Testis (tissue), 3 donors: ENCODE data around the gene PHACTR4. TPM values are rescaled to one million over a fixed set of nuclear protein-coding genes. Genes with fewer than 3 reads are reported as not detected.
"Not testable (repeated sequence)": the region's sequence is repeated elsewhere in the genome, so short reads cannot be mapped to it uniquely, and the experiment has no call there.

Experiments
- DNase-seq: peaks from one replicate; pipeline ENCODE4 v3.0.0-alpha.2; 2019
- H3K27ac ChIP-seq, 2 donors: fragments of 200-600 bp; sonication (generic); one replicate each; pipeline ENCODE4 v1.5.1; 2019
- H3K27me3 ChIP-seq: fragments of 200-600 bp; sonication (generic); one replicate; pipeline ENCODE4 v1.5.1; 2019
- H3K36me3 ChIP-seq: fragments of 200-600 bp; sonication (generic); one replicate; pipeline ENCODE4 v1.5.1; 2017; ENCODE audit warnings: low read depth; ENCODE audit errors: missing control alignments
- H3K4me1 ChIP-seq: fragments of 200-600 bp; sonication (generic); one replicate; pipeline ENCODE4 v1.5.1; 2019
- H3K4me3 ChIP-seq, 2 donors: fragments of 200-600 bp; sonication (generic); one replicate each; pipeline ENCODE4 v1.5.1; 2017 to 2019
- H3K9me3 ChIP-seq: fragments of 200-600 bp; sonication (generic); one replicate; pipeline ENCODE4 v1.5.1; 2017
- POLR2A ChIP-seq: fragments of 450-650 bp; IDR thresholded peaks from one replicate; pipeline ENCODE4 v1.6.1; 2017; ENCODE audit warnings: antibody characterized with exemption, mild to moderate bottlenecking, moderate library complexity
- WGBS, 2 donors: methylation state at CpG; one replicate each; pipeline ENCODE4 v1.1.5; 2018; 5-methylcytosine and 5-hydroxymethylcytosine counted together
- intact Hi-C: fragments of 100-400 bp; cut with DNase I; formaldehyde crosslinking; loops from one replicate; pipeline ENCODE4 v1.15.1; 2023; ENCODE audit warnings: low total_unique reads
- polyA plus RNA-seq: library from polyadenylated mRNA; stranded (reverse); fragments of 350-450 nt; fragmentation: Illumina TruSeq; extraction: RNeasy Lipid Tissue Mini Kit (QIAGEN cat#74804); gene quantifications from one replicate; pipeline ENCODE4 v1.2.3, GENCODE V29; 2014; ENCODE audit warnings: low read depth, low replicate concordance; ENCODE audit not compliant: insufficient read depth
- total RNA-seq, 2 donors: library from RNA; depleted of rRNA; stranded (reverse); fragments of >200 nt; gene quantifications; one replicate each; pipeline ENCODE4 v1.2.3, GENCODE V29; 2016
- TF ChIP-seq, protein P1 (sequence below), 3 experiments: fragments of 450-650 bp in 2 of 3; fragments of 200-600 bp in 1 of 3; sonication (generic) in 1 of 3; IDR thresholded peaks; one replicate each; pipeline ENCODE4 v1.5.1; 2016 to 2019; ENCODE audit warnings: antibody characterized with exemption in 3 of 3, mild to moderate bottlenecking in 2 of 3, moderate library complexity in 1 of 3

The PHACTR4 gene
- total and polyA plus RNA-seq, 3 donors from 2014 or later = 33.1 to 51.8 (median 40.9) TPM

DNA sequence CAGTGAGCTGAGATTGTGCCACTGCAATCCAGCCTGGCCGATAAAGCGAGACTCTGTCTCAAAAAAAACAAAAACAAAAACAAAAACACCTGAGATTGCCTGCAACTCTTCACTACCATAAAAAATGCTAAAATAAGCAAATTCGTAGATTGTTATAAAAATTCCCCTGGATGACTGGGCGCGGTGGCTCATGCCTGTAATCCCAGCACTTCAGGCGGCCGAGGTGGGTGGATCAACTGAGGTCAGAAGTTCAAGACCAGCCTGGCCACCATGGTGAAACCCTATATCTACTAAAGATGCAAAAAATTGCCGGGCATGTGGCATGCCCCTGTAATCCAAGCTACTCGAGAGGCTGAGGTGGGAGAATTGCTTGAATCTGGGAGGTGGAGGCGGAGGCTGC lies 30.0 kb upstream of the PHACTR4 start:
- Histone ChIP-seq H3K27ac (no peak overlapping the region), H3K36me3 (no peaks in the 10 kb centered on the region), H3K27me3 (no peaks in the 10 kb centered on the region), H3K4me3 (no peak overlapping the region), H3K4me1 (no peaks in the 10 kb centered on the region), H3K9me3 (no peaks in the 10 kb centered on the region)
- WGBS, 2 donors = 82 to 90% methylated on average over 10 of the region's 10 CpGs
- TF ChIP-seq POLR2A = no peak
- TF ChIP-seq, protein P1, sequence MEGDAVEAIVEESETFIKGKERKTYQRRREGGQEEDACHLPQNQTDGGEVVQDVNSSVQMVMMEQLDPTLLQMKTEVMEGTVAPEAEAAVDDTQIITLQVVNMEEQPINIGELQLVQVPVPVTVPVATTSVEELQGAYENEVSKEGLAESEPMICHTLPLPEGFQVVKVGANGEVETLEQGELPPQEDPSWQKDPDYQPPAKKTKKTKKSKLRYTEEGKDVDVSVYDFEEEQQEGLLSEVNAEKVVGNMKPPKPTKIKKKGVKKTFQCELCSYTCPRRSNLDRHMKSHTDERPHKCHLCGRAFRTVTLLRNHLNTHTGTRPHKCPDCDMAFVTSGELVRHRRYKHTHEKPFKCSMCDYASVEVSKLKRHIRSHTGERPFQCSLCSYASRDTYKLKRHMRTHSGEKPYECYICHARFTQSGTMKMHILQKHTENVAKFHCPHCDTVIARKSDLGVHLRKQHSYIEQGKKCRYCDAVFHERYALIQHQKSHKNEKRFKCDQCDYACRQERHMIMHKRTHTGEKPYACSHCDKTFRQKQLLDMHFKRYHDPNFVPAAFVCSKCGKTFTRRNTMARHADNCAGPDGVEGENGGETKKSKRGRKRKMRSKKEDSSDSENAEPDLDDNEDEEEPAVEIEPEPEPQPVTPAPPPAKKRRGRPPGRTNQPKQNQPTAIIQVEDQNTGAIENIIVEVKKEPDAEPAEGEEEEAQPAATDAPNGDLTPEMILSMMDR (IDR thresholded peaks at IDR 0.05) = no peak
- intact Hi-C loops = no loop called here
- DNase-seq = no peak

DNA sequence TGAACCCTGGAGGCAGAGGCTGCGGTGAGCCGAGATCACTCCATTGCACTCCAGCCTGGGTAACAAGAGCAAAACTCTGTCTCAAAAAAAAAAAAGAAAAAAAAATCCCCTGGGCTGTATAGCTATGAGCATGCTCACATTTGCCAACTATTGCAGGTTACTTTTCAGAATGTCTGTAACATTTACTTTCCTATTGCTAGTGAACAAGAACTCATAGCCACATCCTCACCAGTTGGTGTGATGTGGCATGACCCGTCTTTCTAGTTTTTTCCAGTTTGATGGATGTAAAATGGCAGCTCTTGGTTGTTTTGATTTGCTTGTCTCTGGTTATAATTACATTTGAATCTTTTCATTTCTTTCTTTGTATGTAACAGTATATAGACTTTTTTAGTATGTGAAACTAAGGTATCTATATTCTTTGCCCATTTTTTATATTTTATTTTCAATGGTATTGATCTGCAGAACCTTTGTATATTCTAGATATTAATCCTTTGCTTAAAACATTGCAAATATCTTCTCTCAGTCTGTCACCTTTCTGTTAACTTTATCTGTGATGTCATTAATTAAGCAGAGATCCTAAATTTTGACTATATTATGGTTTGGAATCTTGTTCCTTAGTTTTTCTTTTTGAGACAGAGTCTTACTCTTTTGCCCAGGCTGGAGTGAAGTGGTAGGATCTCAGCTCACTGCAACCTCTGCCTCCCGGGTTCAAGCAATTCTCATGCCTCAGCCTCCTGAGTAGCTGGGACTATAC lies 29.1 kb upstream of the PHACTR4 start:
- DNase-seq = no peak
- TF ChIP-seq, protein P1 (IDR thresholded peaks at IDR 0.05) = no peak
- TF ChIP-seq POLR2A = no peak
- no peaks in the 10 kb centered on the region for H3K36me3 ChIP-seq
- no peaks in the 10 kb centered on the region for H3K4me1 ChIP-seq
- 95 to 99% methylated on average over 4 of the region's 4 CpGs for WGBS, 2 donors
- no peaks in the 10 kb centered on the region for H3K9me3 ChIP-seq
- H3K27me3 ChIP-seq = no peaks in the 10 kb centered on the region
- no peak overlapping the region for H3K4me3 ChIP-seq
- intact Hi-C loops = no loop called here
- no peak overlapping the region for H3K27ac ChIP-seq

DNA sequence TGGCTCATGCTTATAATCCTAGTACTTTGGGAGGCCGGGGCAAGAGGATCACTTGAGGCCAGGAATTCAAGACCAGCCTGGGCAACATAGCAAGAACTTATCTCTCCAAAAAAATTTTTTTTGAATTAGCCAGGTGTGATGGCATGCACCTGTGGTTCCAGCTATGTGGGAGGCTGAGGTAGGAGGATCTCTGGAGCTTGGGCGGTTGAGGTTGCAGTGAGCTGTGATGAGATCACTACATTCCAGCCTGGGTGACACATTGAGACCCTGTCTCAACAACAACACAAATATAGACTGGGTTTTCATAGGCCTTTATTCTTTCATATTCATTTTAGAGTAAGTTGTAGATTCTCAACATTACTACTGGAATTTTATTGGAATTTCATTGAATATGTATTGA lies 27.9 kb upstream of the PHACTR4 start:
- WGBS, 2 donors = 83 to 91% methylated on average over 2 of the region's 2 CpGs
- Histone ChIP-seq H3K27me3 (no peaks in the 10 kb centered on the region), H3K27ac (no peak overlapping the region), H3K4me3 (no peak overlapping the region), H3K4me1 (no peaks in the 10 kb centered on the region), H3K36me3 (no peaks in the 10 kb centered on the region), H3K9me3 (no peaks in the 10 kb centered on the region)
- intact Hi-C loops = no loop called here
- no peak for DNase-seq
- TF ChIP-seq, protein P1 (IDR thresholded peaks at IDR 0.05) = no peak
- TF ChIP-seq POLR2A = no peak

DNA sequence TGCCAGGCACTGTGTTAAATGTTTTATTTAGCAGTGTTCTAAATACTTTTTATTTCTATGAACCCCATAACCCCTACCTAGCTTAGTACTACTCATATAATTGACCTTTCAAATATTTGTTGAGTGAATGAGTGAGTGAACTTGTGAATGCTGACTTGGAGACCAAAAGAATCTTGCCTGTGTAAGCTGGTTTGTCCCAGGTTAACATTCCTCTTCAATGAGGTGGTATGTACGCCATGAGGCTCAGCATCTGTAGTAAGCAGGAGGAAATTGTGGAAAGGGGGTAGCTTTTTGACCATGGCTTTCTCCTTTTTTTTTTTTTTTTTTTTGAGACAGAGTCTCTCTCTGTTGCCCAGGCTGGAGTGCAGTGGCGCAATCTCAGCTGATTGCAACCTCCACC lies 26.1 kb upstream of the PHACTR4 start:
- TF ChIP-seq, protein P1 (IDR thresholded peaks at IDR 0.05) = no peak
- no peak for TF ChIP-seq POLR2A
- no peak for DNase-seq
- H3K4me1 ChIP-seq = no peaks in the 10 kb centered on the region
- intact Hi-C loops = no loop called here
- no peaks in the 10 kb centered on the region for H3K36me3 ChIP-seq
- 97% methylated on average over 2 of the region's 2 CpGs for WGBS, 2 donors
- H3K4me3 ChIP-seq = no peak overlapping the region
- H3K27me3 ChIP-seq = no peaks in the 10 kb centered on the region
- no peak overlapping the region for H3K27ac ChIP-seq
- no peaks in the 10 kb centered on the region for H3K9me3 ChIP-seq

DNA sequence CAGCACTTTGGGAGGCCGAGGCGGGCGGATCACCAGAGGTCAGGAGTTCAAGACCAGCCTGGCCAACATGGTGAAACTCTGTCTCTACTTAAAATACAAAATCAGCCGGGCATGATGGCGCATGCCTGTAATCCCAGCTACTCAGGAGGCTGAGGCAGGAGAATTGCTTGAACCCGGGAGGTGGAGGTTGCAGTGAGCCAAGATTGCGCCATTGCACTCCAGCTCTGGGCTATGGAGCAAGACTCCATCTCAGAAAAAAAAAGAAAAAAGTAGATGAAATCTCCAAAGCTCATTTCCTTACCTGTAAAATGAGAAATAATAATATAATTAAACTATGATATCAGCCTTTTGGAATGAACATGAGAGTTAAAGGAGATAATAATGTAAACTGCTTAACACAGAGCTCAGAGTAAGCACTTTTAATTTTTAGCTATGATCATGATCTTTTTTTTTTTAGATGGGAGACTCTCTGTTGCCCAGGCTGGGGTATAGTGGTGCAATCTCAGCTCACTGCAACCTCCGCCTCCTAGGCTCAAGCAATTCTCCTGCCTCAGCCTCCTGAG lies 16.2 kb upstream of the PHACTR4 start:
- H3K4me3 ChIP-seq, DNase-seq, H3K27ac ChIP-seq, H3K9me3 ChIP-seq, H3K4me1 ChIP-seq, H3K36me3 ChIP-seq, intact Hi-C loops, H3K27me3 ChIP-seq: not testable (repeated sequence)
- 68 to 86% methylated on average over 6 to 8 of the region's 8 CpGs for WGBS, 2 donors
